GM21360 (cell line): ENCODE data around the gene AGRN.
"Not testable (repeated sequence)": the region's sequence is repeated elsewhere in the genome, so short reads cannot be mapped to it uniquely, and the experiment has no call there.

ENCODE experiments used
- ATAC-seq: cut with Tn5 transposase; IDR thresholded peaks from one replicate; pipeline ENCODE4 v1.9.1; 2021; ENCODE audit warnings: mild to moderate bottlenecking, moderate library complexity; ENCODE audit not compliant: unreplicated experiment

AGRN gene

GRCh38 chr1:981491-981954, 38.4 kb upstream of the AGRN start:
- ATAC-seq = no peak

GRCh38 chr1:981955-982558, 37.9 kb upstream of the AGRN start, which contains the start of gene PERM1:
PERM1 (minus strand) TSS chr1:982093; CDS start chr1:981029, 1,064 bp downstream.
- ATAC-seq = no peak

DNA sequence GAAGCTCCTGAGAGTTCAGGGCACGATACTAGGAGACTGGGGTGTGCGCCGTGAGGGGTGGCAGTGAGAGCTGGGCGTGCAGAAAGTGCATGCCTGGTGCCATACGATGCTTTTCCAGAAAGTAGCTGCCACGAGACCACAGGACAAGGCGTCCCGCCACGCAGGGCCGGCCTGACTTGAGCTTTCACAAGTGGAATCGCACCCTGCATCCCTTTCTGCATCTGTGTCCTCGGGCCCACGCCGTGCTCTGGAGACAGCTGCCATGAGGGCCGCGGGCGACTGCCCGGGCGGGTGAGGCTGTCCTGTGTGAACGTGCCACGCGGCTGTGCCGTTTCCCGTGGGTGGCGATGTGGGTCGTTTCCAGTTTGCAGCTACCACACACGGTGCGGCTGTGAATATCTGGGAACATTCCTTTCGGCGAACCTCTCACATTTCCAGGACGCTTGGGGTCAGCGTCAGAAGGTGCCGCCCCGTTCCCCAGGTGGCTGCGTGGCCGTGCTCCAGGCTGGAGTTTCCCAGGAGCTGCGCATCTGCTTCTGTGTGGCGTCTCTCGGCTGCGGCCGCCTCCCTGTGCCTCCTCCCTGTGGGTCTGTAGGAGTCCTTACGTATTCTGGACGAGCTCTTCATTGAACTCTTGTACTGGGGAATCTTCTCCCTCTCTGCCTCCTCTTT, 37.0 kb upstream of the AGRN start:
- ATAC-seq = no peak

DNA sequence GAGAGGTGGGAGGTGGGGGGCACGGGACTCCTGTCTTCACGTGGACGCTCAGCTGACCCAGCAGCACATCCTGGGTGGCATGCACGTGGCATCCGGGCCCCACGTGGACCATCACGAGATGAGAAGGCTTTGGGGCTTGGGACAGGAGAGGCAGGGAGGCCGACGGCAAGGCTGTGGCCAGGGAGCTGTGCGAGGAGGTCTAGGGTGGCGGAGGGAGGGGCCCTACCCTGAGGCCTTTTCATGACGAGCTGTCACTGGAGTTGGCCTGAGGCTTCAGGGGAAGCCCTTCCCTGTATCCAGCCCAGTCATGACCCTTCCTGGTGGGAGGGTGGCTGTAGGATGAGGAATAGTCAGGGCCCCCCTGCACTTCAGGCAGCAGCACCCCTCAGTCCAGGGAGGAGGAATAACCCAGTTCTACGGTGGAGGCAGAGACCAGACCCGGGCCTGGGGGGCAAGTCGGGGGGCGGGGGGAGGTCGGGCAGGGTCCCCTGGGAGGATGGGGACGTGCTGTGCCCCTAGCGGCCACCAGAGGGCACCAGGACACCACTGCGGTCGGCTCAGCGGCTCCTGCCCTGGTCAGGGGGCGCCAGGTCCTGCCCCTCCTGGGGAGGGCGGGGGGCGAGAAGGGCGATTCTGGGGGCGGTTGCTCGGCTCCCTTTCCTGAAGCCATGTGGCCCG, 36.0 kb upstream of the AGRN start:
- ATAC-seq = no peak

- ATAC-seq = no peak
Observed at GRCh38 chr1:984476-984814, 35.5 kb upstream of the AGRN start.

DNA sequence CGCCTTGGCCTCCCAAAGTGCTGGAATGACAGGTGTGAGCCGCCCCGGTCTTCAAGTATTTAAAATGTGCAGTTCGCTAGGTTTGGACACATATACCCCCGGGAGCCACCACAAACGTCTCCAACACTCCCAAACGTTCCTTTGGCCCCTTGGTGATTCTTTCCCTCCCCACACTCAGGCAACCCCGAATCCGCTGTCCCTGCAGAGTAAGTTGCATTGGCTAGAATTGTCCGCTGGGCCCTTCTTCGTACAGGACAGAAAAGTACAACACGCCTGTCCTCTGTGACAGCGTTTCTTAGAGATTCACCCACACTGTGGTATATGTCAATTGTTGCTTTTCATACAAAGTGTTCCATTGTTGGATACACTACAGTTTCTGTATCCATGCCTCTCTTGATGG, 34.8 kb upstream of the AGRN start:
- no peak for ATAC-seq

- not testable (repeated sequence) for ATAC-seq
Observed at GRCh38 chr1:988061-988460, 31.9 kb upstream of the AGRN start.

- ATAC-seq = not testable (repeated sequence)
Observed at GRCh38 chr1:991275-991674, 28.6 kb upstream of the AGRN start.

- ATAC-seq = no peak
Observed at GRCh38 chr1:991895-992294, 28.0 kb upstream of the AGRN start.

DNA sequence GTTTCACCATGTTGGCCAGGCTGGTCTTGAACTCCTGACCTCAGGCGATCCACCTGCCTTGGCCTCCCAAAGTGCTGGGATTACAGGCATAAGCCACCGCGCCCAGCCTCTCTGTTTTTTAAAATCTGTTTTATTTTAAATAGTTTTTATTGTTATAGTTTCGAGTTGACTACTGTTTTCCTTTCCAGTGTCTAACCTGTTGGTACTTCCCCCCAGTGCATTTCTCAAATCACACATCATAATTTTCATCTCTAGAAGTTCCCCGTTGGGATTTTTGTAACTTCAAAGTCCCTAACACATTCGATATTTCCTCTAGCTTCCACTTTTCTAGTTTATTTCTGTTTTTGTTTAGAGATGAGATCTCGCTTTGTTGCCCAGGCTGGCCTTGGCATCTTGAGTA, 27.6 kb upstream of the AGRN start:
- ATAC-seq = no peak

GRCh38 chr1:993379-993995, 26.4 kb upstream of the AGRN start:
- ATAC-seq = no peak

DNA sequence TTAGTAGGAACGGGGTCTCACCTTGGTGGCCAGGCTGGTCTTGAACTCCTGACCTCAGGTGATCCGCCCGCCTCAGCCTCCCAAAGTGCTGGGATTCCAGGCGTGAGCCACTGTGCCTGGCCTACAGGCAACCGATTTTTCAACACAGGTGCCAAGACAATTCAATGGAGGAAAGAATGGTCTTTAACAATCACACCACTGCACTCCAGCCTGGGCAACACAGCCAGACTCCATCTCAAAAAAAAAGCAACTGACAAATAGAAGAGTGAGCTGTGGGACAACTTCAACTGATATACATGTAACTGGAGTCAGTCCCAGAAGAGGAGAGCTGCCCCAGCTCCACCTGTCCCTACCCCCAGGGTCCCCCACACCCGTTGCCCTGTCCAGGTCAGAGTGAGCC, 25.4 kb upstream of the AGRN start:
- not testable (repeated sequence) for ATAC-seq

- no peak for ATAC-seq
Observed at GRCh38 chr1:995665-996633, 24.0 kb upstream of the AGRN start.

DNA sequence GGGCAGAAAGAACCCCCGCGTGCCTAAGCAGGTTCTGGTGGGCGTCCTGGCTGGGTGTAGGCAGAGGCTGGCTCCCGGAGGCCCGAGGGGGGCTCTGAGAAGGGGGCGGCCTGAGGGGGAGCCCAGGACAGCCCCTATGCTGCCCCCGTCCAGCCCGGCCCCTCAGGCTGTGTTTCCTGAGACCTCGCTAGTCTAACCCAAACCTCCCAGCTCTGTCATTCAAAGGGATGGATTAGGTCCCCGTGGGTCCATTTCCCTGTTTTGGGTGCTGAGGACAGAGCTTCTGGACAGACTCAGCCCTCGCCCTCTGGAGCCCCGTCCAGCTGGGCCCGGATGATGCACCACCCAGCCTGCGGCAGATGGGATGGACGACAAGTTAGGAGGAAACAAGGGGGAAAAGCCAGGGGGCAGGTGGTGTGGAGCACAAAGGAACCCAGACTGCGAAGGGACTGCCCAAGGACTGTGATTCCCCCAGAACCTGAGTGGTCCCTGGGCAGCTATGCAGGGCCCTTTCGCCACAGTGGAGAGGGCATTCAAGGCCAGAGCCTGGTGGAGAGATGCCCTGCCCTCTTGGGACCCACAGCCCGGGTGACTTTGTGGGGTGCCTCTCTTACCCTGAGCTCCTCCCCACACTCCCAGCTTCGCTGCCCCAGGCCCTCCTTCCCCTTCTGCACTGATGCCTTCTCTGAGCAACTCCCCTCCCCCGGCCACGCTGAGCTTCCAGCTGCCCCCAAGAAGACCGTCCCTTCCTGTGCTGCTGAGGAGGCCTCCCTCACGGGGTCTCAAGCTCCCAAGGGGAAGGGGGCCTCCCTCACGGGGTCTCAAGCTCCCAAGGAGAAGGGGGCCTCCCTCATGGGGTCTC, 22.8 kb upstream of the AGRN start:
- no peak for ATAC-seq

DNA sequence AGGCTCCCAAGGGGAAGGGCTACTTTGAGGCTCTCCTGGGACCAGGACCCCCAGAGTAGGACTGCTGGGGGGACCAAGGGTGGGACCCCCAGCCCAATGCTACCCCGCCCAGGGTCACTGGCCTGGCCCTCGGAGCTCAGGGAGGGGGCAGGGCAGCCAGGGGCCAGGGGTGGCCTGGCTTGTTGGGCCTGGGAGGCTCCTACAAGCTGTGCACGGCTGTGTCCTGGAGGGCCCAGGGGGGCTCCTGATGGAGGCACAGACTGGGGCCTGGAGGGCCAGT, 22.3 kb upstream of the AGRN start:
- no peak for ATAC-seq

DNA sequence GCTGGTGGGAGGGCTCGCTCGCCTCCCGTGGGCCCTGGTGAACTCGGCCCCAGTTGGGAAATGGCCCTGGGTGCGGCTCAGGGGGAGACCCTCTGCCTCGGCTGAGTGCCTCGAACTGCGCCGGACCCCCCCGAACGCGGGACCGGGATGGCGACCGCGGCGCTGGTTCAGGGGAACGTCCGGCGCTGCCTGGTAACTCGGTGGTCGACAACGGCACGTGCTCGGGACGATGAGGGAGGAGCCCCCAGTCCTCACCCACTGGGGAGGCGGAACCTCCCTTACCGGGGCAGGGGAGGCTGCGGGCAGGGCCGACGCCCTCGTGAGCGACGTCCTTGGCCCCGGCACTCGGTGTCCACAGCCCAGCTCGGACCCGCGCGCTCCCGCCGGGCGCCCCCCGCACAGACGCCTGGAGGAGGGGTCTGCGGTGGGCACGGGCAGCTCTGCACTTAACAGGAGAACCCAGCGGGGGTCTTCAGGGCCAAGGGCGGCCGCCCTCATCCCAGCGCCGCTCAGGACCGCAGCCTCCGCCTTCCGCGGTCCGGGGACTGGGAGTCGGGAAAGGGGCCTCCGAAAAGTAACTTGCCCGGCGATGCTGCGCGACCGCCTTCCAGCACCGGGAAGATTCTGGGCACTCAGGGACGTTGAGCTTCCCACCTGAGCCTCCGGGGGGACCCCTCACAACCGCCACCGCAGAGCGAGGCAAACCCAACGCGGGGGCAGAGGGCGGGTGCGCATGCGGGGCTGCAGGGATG, 21.8 kb upstream of the AGRN start:
- no peak for ATAC-seq

GRCh38 chr1:998745-998994, 21.2 kb upstream of the AGRN start:
- no peak for ATAC-seq

- no peak for ATAC-seq
Observed at GRCh38 chr1:998995-999724, 20.8 kb upstream of the AGRN start.
